Islet precursor cell (in vitro differentiated cells): ENCODE results near the gene CAPN8.

ENCODE experiments used
- DNase-seq: peaks from one replicate; pipeline ENCODE4 v3.0.0-alpha.2; 2018

The CAPN8 gene

GRCh38 chr1:223652436-223652941 is 13.0 kb downstream of the CAPN8 start:
- peak; percentile 86 for DNase-seq

GRCh38 chr1:223651291-223651991 is 14.1 kb downstream of the CAPN8 start:
- no peak for DNase-seq

DNA sequence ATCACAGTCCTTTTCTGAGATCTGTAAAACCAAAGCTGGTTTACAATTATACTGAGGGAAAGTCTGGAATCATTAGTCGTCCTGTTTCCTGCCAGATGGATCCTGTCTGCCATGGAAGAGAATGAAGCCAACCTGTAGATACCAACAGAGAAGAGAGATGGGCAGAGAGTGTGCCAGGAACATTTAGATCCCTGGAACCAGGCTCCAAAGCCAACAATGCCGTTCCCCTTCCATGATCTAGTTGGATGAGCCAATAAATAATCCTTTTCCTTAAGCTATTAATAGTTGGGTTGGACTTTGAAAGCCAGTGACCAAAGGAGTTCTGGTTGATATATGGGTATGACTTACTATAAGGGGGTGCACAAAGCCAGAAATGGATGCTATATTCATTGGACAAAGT is 15.0 kb downstream of the CAPN8 start:
- DNase-seq: no peak

DNA sequence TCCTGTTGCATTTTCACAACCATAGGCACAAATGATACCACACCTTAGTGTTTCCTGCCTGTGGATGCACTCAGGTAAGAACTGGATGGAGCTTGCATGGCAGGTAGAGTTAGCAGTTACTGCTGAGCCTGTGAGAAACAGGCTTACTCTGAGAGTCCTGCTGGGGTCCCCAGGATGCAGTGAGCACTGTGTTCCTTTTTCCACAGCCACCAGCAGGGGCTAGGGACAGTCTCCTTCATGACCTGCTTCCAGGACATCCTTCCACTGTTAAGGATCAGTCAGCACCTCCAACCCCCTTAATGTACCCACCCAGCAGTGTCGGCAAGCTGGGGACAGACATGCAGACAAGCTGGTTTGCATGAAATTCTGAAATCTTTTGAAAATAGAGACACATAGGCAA is 16.3 kb downstream of the CAPN8 start:
- DNase-seq: no peak

DNA sequence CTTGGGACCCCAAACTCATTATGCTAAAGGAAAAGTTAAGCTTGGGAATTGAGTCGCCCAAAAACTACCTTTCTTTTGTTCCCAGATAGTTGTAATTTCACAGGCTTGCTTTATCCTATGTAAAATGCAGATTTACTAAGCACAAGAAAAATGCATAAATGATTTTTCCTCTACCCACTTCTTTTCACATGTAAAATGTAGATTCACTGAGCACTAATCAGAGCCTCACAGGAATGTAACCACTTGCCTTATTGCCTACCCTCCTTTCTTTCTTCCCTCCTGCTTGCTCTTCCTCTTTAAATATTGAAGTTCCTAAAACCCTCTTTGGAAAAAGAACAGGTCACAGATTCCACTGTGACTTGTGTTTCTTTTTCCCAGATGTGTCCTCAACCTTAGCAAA is 18.3 kb downstream of the CAPN8 start:
- no peak for DNase-seq

GRCh38 chr1:223645903-223646302 is 19.6 kb downstream of the CAPN8 start:
- DNase-seq: no peak

- no peak for DNase-seq
These were observed 23.3 kb downstream of the CAPN8 start for GRCh38 chr1:223642237-223642636.

DNA sequence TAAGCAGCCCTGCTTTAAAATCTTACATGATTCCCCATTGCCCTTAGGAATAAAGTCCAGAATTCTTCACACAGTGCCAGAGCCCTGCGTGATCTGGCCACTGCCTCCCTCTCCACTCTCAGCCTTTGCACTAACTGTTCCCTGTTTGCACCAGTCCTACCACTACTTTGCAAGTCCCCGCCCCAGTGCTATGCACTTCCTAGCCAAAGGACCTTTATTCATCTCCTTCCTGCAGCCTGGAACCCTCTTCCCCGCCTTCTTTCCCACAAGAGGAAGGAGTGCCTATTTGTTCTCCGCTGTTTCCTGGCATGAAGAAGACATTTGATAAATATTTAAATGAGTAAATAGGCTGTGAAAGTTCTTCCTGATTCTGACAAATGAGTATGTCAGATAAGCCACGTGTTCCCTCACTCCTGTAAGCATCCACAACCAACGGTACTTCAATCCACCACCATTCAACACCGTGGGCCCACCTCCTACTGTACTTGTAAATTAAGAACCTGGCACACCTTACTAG is 23.9 kb downstream of the CAPN8 start:
- no peak for DNase-seq

GRCh38 chr1:223639331-223639749 is 26.2 kb downstream of the CAPN8 start:
- no peak for DNase-seq

DNA sequence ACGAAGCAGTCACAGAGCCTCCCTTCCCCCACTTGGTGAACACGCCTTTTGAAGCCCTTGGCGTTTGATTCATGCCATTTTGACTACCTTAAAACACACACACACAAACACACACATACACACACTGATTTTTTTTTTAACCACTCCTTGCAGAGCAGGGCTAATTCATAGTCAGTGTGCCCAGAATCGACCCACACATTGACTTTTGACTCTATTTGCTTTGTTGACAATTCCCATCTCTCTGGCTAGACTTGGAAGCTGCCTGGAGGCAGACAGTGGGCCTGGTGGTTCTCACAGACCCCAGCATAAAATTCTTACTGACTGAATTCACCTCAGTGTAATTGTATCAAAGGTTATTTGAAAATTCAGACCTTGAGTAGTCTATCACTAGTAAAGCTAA is 30.3 kb downstream of the CAPN8 start:
- no peak for DNase-seq

- no peak for DNase-seq
These were observed 31.1 kb downstream of the CAPN8 start for GRCh38 chr1:223634423-223634822.

DNA sequence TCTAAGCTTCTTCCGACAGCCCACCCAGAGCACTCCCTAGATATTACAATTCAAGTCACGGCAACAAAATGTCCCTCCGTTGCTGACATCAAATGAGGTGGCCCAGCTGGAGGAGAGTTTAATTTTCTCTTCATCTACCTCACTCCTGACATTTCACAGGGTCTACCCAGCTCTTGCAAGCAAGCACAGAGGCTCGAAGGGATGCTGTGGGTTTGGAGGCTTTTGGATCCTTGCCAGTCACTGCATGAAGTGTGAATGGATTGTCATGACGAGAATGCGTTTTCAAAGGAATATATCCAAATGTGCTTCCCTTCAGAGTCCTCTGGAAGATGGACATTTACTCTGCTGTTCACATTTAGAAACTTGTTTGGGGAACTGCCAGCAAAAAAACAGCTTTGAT is 33.5 kb downstream of the CAPN8 start:
- DNase-seq: no peak

GRCh38 chr1:223631473-223631872 is 34.0 kb downstream of the CAPN8 start:
- DNase-seq: no peak

GRCh38 chr1:223629126-223629457 is 36.4 kb downstream of the CAPN8 start:
- no peak for DNase-seq

GRCh38 chr1:223628233-223629125 is 37.0 kb downstream of the CAPN8 start:
- peak; percentile 75 for DNase-seq

- no peak for DNase-seq
These were observed 43.2 kb downstream of the CAPN8 start for GRCh38 chr1:223622132-223622842.

- no peak for DNase-seq
These were observed 44.2 kb downstream of the CAPN8 start for GRCh38 chr1:223621312-223621734.

DNA sequence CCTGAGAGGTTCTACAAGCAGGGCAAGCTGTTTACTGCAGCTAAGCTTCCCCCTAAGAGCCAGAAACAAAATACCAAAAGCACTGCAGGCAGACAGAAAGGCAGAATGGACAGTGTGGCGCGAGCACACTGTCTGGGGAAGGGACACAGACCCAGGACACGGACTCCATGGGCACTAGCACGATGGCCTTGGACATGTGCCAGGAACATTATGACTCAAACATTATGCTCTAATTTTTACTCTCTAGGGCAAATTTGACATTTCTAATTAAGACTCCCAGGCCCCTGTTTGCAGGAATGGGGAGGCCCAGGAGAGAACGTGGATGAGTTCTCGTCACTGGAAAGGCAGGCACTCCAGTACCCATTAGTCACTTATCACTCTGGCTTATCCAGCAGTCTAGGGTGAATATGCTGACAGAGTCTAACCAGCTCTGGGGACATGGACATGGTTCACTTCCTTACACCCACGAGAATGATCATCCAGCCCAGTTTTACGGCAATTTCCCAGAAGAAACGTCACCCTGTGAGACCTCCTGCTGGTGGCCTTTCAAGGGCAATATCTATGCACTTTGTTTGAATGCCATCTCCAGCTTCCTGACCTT is 45.1 kb downstream of the CAPN8 start:
- DNase-seq: no peak

DNA sequence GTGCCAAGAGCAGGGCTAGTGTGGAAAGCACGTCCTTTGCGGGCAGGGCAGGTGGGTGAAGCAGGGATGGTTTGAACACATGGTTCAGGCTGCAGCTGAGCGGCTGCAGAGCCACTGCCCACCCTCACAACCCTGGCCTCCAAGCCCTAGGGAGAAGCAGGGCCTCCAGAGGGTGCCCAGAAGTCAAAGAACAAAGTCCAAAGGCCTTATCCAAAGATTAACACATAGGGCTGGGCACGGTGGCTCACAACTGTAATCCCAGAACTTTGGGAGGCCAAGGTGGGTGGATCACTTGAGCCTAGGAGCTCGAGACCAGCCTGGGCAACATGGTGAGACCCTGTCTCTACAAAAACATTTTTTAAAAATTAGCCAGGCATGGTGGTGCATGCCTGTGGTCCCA is 46.8 kb downstream of the CAPN8 start:
- DNase-seq: no peak

- DNase-seq: no peak
These were observed 48.0 kb downstream of the CAPN8 start for GRCh38 chr1:223617323-223618070.

- DNase-seq: no peak
These were observed 48.9 kb downstream of the CAPN8 start for GRCh38 chr1:223616586-223616985.

- DNase-seq: no peak
These were observed 53.6 kb downstream of the CAPN8 start for GRCh38 chr1:223611936-223612335.
